HCT116 (cell line): Measurements from ENCODE around the gene GRIP2. TPM values are rescaled to one million over a fixed set of nuclear protein-coding genes. Genes with fewer than 3 reads are reported as not detected.

Experiments
- ATAC-seq: fragments of 200-7000 bp; cut with Tn5 transposase; 2 replicates; pipeline ENCODE4 v1.9.1; 2020; ENCODE audit warnings: mild to moderate bottlenecking, moderate library complexity
- BruUV-seq: library from RNA; stranded (reverse); fragments of 400-500 nt; replicated peaks from 2 replicates; lab custom pipeline; 2021; lab: Mats Ljungman, UMichigan
- CTCF ChIA-PET: fragments of 300-600 bp; sonication (Branson Sonifier 250); formaldehyde crosslinking; loops from one replicate; lab custom pipeline; 2021; ENCODE audit warnings: antibody characterized with exemption; lab: Charles Lee
- POLR2A ChIA-PET: fragments of 300-600, 350-600 bp; sonication (Branson Sonifier 250); formaldehyde crosslinking; loops from one replicate; lab custom pipeline; 2021; ENCODE audit warnings: antibody characterized with exemption; lab: Charles Lee
- RAD21 ChIA-PET, 2 experiments: fragments of 300-600 bp; sonication (Branson Sonifier 250); formaldehyde crosslinking; loops; one replicate each; lab custom pipeline; 2023; ENCODE audit warnings: low total read pairs in 2 of 2; ENCODE audit not compliant: uncharacterized antibody in 2 of 2, unreplicated experiment in 2 of 2, low non-redundant PET in 1 of 2; lab: Charles Lee
- DNase-seq: peaks from one replicate; pipeline ENCODE4 v3.0.0-alpha.2; 2010; ENCODE audit warnings: low read depth, low spot score
- H2AFZ ChIP-seq: fragments of 200-600 bp; shearing (Covaris generic), sonication (generic); 2 replicates; pipeline ENCODE4 v1.6.1; 2017; ENCODE audit warnings: low read depth, mixed run types, mixed read lengths, antibody characterized with exemption, low read length; ENCODE audit not compliant: poor library complexity, severe bottlenecking
- H3K27ac ChIP-seq: 2 replicates; pipeline ENCODE4 v1.5.1; 2012; ENCODE audit warnings: low read depth, low read length
- H3K27me3 ChIP-seq: fragments of 200-600 bp; sonication (generic); 2 replicates; pipeline ENCODE4 v1.6.1; 2016; ENCODE audit warnings: mixed run types, low read length, mixed read lengths; ENCODE audit not compliant: insufficient read depth
- H3K36me3 ChIP-seq, 2 experiments: fragments of 200-500 bp in 1 of 2; fragments of 200-600 bp in 1 of 2; sonication (Bioruptor generic) in 1 of 2; sonication (generic) in 1 of 2; 2 replicates each; pipeline versions ENCODE4 v1.5.1 to v1.6.1; 2014 to 2016; ENCODE audit warnings: low read length in 2 of 2, inconsistent platforms in 1 of 2, mixed read lengths in 1 of 2, mixed run types in 1 of 2; ENCODE audit not compliant: insufficient read depth in 2 of 2, control insufficient read depth in 1 of 2
- H3K4me1 ChIP-seq, 2 experiments: fragments of 200-600 bp in 1 of 2; sonication (generic) in 1 of 2; 2 replicates each; pipeline versions ENCODE4 v1.5.1 to v1.6.1; 2012 to 2017; ENCODE audit warnings: low read length in 2 of 2, inconsistent platforms in 1 of 2, mild to moderate bottlenecking in 1 of 2, mixed read lengths in 1 of 2, mixed run types in 1 of 2, moderate library complexity in 1 of 2; ENCODE audit not compliant: insufficient read depth in 2 of 2, control insufficient read depth in 1 of 2
- H3K4me2 ChIP-seq: fragments of 200-600 bp; sonication (generic); 2 replicates; pipeline ENCODE4 v1.6.1; 2017; ENCODE audit warnings: mixed run types, low read length, mixed read lengths
- H3K4me3 ChIP-seq, 2 experiments: fragments of 200-600 bp in 1 of 2; sonication (generic) in 1 of 2; replicated peaks in 1 of 2; 2 replicates each; pipeline ENCODE4 v1.5.1; 2011 to 2016; ENCODE audit warnings: low read length in 2 of 2, control low read depth in 1 of 2, low read depth in 1 of 2, mild to moderate bottlenecking in 1 of 2, mixed read lengths in 1 of 2, mixed run types in 1 of 2
- H3K79me2 ChIP-seq: fragments of 200-600 bp; sonication (generic); 2 replicates; pipeline ENCODE4 v1.6.1; 2017; ENCODE audit warnings: mild to moderate bottlenecking, mixed run types, low read length, moderate library complexity, mixed read lengths; ENCODE audit not compliant: insufficient read depth
- H3K9ac ChIP-seq: fragments of 200-600 bp; sonication (generic); 2 replicates; pipeline ENCODE4 v1.6.1; 2016; ENCODE audit warnings: low read length, mixed read lengths
- H3K9me2 ChIP-seq: fragments of 200-600 bp; sonication (generic), shearing (Covaris generic); 2 replicates; pipeline ENCODE4 v1.6.1; 2017; ENCODE audit warnings: mixed run types, mild to moderate bottlenecking, moderate library complexity; ENCODE audit not compliant: insufficient read depth
- H3K9me3 ChIP-seq, 2 experiments: fragments of 200-500 bp in 1 of 2; fragments of 200-600 bp in 1 of 2; sonication (Bioruptor generic) in 1 of 2; sonication (generic) in 1 of 2; 2 replicates each; pipeline ENCODE4 v1.6.1; 2014 to 2017; ENCODE audit warnings: low read length in 2 of 2, mixed read lengths in 2 of 2, inconsistent platforms in 1 of 2, low read depth in 1 of 2, mild to moderate bottlenecking in 1 of 2, mixed run types in 1 of 2, moderate library complexity in 1 of 2; ENCODE audit not compliant: control insufficient read depth in 1 of 2, insufficient read depth in 1 of 2
- H4K20me1 ChIP-seq: fragments of 200-600 bp; sonication (generic), shearing (Covaris generic); 2 replicates; pipeline ENCODE4 v1.6.1; 2017; ENCODE audit warnings: mixed run types, mild to moderate bottlenecking, moderate library complexity; ENCODE audit not compliant: insufficient read depth
- CBX3 ChIP-seq: IDR thresholded peaks from 2 replicates; pipeline ENCODE4 v1.6.1; 2012; ENCODE audit warnings: low read depth
- CEBPB ChIP-seq: IDR thresholded peaks from 2 replicates; pipeline ENCODE4 v1.6.1; 2012; ENCODE audit warnings: low read depth
- EGR1 ChIP-seq: IDR thresholded peaks from 2 replicates; pipeline ENCODE4 v1.6.1; 2012; ENCODE audit warnings: low read depth
- EZH2 ChIP-seq: fragments of 200-600 bp; sonication (generic); IDR thresholded peaks from 2 replicates; pipeline ENCODE4 v1.6.1; 2017; ENCODE audit warnings: antibody characterized with exemption, mixed run types
- MAX ChIP-seq: IDR thresholded peaks from 2 replicates; pipeline ENCODE4 v1.6.1; 2012
- SIN3A ChIP-seq: IDR thresholded peaks from 2 replicates; pipeline ENCODE4 v1.6.1; 2012; ENCODE audit warnings: low read depth
- SRF ChIP-seq: IDR thresholded peaks from 2 replicates; pipeline ENCODE4 v1.6.1; 2012; ENCODE audit warnings: low read depth
- TCF7L2 ChIP-seq: IDR thresholded peaks from 2 replicates; pipeline ENCODE4 v1.7.0; 2011; ENCODE audit warnings: borderline replicate concordance, inconsistent platforms; ENCODE audit not compliant: insufficient read depth, insufficient read length; ENCODE audit errors: extremely low read depth
- ZBTB33 ChIP-seq: IDR thresholded peaks from 2 replicates; pipeline ENCODE4 v1.6.1; 2011; ENCODE audit warnings: mild to moderate bottlenecking, low read length, moderate library complexity; ENCODE audit not compliant: insufficient replicate concordance; ENCODE audit errors: extremely low read depth
- ZFX ChIP-seq: fragments of 450-650 bp; IDR thresholded peaks from 2 replicates; pipeline ENCODE4 v1.6.1; 2017
- intact Hi-C: fragments of 100-400 bp; cut with micrococcal nuclease; formaldehyde crosslinking; loops from 2 replicates; pipeline ENCODE4 v1.10.0; 2022
- total RNA-seq: library from RNA; stranded (reverse); gene quantifications from one replicate; pipeline ENCODE4 v1.2.1, GENCODE V29; 2021; ENCODE audit not compliant: unreplicated experiment

Gene GRIP2
- total RNA-seq, 1 experiment from 2014 or later: 0.34 TPM

GRCh38 chr3:14524920-14525660, 15.1 kb downstream of the GRIP2 start:
- CTCF ChIA-PET: interaction anchor here (1.1 kb wide), 1 partner anchor 25 kb away, joined by 3 read pairs; no protein-coding TSS in a partner anchor
- Histone ChIP-seq H3K27me3 (no peaks in the 10 kb centered on the region), H3K4me1 (peaks cover 8 to 12% of the 10 kb centered on the region in 2 experiments), H2AFZ (no peak overlapping the region), H3K9me2 (no peaks in the 10 kb centered on the region), H3K36me3 (no peaks in the 10 kb centered on the region), H3K79me2 (no peaks in the 10 kb centered on the region), H3K4me3 (no peak overlapping the region), H4K20me1 (no peaks in the 10 kb centered on the region), H3K27ac (no peak overlapping the region), H3K9ac (no peak overlapping the region), H3K9me3 (no peaks in the 10 kb centered on the region), H3K4me2 (no peak overlapping the region)
- POLR2A ChIA-PET: no interaction called here
- no peak for TF ChIP-seq MAX
- no peak for TF ChIP-seq ZFX
- TF ChIP-seq SIN3A: no peak
- TF ChIP-seq SRF: no peak
- no peak for TF ChIP-seq CEBPB
- no peak for TF ChIP-seq CBX3
- no peak for TF ChIP-seq EZH2
- no peak for TF ChIP-seq ZBTB33
- no peak for TF ChIP-seq EGR1
- TF ChIP-seq TCF7L2: no peak
- ATAC-seq: no peak
- intact Hi-C loops: no loop called here
- no TSS peak for BruUV-seq
- RAD21 ChIA-PET: no interaction called here
- no peak for DNase-seq
